Stimulated activated CD8-positive, alpha-beta memory T cell treated with anti-CD3 and anti-CD28 coated beads, Interleukin-12 subunit alpha, Interleukin-12 subunit beta, amount 100 ng/mL, for 1 hour (primary cell): Measurements from ENCODE around the gene ACSS1.

Experiments used
- DNase-seq: peaks from one replicate; pipeline ENCODE4 v3.0.0-alpha.2; 2020; ENCODE audit warnings: low read depth

The ACSS1 gene

DNA sequence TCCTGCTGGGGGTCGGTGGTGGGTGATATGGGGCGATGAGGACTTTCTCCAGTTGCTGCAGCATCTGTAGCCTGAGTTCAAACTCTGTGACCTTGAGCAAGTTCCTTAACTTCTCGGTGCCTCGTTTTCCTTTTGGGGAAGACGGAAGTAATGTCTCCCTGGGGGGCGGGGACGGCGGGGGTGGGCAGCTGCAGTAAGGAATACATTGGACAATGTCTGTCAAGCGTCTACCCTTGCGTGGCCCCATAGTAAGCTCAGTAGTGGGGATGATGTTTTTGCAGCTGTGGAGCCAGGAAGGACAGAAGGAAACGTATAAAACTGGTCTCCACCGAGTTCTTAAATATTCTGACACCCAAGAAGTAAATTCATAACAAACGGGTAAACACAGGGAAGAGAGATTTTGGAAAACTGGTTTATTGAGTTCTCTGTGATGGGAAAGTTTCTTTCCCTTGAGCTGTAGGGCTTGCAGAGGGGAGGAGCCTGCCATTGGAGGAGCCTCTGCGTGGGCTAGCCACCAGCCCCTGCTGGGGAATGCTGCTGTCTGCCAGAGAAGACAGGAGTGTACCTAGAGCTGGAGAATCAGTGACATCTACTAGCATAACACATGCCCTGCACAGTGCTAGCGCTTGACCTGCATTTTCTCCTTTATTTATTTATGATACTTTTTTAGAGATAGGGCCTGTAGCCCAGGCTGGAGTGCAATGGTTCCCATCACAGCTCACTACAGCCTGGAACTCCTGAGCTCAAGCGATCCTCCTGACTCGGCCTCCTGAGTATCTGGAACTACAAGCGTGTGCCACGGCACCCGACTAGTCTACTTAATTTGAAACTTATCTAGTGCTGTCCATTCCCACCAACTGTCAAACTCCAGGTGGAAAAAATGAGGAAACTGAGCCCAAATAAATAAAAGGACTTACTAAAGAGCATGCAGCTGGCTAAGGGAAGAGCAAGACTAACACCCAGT is 1.2 kb upstream of the ACSS1 start:
- no peak for DNase-seq

DNA sequence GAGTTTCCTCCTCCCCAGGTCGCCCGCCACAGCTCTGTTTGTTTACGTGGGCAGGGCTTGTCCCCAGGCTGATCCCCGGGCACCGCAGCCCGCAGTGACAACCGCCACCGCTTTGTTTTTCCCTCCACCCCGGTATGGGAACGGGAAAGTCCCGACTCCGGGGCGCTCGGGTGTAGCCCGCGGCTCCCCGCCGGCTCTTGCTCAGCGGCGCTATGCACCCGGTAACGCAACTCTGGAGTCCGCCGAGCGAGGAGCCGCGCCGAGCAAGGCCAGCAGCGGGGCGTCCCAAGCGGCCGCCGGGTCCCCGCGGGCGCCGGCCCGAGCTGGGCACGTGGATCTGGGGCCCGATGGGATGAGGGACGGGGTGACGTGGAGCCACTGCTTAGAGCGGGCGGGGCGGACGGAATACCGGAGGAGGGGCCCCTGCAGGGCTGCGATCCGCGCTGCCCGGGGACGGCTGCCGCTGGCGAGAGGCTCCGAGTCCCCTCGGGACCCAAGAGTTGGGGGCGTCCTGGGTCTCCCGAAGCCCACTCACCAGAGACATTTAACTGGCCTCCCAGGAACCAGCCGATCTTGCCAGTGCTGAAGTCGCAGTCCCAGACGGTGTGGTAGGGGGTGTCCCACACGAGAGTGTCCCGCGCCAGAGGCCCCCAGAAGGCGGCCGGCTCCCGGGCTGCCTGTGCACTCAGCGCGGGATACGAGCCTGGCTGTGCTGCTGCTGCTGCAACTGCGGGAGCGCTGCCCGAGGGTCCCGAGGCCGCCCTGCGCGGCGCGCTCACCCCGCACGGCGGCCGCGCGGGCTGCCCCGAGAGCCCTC is 497 bp downstream of the ACSS1 start:
- peak; percentile 67 for DNase-seq

DNA sequence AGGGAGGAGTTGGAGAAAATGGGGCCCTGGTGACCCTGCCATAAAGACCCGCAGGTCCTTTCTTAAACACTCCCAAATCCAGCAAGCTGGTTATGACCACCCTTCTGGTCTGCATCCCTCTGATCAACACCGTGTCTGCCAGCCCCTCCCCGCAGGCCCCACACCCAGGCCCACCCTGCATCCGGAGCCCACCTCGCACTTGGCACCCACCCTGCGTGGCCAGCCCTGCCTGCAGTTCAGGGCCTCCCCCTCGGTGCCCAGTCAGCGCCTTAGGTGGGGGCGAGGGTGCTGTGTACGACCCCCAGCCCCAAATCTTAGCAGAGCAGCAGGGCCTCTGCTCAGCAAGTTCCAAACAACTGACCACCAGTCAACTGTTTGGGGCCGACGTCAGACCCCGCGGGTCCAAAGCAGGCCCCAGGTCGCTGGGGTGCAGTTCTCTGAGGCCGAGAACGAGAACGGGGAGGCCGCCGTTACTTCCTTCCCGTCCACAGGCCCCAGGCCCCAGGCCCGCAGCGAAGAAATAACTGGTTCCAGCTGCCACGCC is 1.2 kb downstream of the ACSS1 start:
- no peak for DNase-seq

DNA sequence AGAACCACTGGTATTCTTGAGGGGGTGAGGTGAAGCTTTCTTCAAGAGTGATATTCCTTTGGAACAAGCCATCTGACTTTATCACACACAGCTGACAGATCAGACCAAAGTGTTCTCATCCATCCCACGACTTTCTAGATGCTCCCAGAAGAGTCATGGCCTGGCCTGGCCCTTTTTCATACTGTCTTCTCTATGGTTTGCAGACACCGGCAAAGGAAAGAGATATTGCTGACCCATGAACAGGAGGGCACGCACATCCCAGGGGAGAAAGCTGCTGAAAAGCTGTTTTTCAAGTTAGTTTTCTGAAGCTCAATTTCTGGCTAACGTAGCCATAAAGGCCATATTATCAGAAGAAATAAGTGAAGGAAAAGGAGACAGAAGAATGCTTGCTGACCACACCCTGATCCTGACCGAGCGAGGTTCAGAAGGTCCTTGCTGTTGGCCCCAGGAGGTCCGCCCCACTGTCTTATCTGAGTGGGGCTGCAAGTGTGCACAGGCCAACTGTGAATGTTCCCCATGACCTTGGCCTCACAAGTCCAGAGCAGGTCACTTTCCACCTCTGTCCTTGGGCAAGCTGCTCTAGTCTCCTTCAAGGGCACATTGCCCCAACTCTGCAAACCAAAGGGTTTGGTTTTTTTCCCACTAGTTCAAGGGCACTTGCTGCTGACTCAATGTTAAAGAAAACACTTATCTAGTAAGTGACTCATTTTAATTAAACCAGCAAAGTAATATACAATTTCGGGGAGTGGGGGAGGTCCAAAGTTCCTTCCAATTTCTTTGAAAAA is 2.0 kb downstream of the ACSS1 start:
- DNase-seq = no peak

DNA sequence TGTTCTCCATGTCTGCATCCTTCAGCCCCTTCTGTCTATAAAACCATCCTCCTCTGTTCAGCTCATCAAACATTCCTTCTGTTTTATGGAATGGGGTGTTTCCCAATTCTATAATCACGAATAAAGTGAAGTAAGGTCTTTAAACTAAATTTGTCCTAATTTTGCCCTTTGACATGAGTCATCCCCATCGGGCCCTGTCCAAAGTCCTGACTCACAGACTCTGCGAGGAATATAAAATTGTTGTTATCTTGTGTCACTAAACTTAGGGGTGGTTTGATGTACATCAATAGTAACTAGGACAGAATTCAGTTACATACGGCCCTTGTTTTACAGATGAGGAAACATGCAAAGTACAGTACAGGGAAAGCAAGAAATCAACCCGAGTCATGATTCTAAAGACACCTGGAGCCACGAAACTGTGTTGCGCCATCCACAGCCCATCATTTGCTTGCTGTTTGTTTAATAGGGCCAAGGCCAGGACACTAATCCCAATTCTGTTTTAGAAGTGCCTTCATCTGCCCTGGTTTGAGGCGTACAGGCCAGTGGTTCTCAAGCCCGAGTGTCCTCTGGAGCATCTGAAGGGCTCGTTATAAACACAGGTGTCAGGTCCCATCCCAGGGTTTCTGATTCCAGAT is 2.8 kb downstream of the ACSS1 start:
- DNase-seq = no peak

DNA sequence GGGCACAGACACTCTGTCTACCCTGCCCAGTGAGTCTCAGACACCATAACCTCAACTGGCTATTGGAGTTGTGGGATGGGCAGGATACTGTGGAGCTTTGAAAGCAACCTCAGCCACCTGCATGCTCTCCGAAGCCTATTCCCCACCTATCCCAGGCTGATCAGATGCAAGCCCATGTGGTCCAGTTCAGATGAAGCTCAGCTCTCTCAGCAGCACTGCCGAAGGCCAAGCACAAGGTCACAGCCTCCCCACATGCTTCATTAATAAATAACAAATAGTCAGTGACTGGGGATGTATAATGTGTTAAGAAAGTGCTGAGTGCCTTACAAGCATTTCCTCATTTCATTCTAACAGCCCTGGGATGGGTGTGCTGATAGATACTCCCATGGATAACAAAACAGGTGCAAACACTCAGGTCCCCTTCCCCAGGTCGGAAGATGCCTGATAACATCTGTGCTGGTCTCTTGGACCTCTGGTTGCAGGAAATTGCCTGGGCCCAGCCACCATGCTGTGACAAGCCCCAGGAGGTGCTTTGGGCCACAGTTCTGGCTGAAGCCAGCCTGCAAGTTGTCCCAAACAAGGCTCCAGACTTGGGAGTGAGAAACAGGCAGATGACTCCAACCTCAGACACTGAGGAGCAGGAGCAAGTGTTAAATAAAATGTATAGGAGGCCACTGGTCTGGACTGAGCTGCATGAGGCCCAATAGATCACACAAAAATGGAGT is 3.7 kb downstream of the ACSS1 start:
- no peak for DNase-seq

DNA sequence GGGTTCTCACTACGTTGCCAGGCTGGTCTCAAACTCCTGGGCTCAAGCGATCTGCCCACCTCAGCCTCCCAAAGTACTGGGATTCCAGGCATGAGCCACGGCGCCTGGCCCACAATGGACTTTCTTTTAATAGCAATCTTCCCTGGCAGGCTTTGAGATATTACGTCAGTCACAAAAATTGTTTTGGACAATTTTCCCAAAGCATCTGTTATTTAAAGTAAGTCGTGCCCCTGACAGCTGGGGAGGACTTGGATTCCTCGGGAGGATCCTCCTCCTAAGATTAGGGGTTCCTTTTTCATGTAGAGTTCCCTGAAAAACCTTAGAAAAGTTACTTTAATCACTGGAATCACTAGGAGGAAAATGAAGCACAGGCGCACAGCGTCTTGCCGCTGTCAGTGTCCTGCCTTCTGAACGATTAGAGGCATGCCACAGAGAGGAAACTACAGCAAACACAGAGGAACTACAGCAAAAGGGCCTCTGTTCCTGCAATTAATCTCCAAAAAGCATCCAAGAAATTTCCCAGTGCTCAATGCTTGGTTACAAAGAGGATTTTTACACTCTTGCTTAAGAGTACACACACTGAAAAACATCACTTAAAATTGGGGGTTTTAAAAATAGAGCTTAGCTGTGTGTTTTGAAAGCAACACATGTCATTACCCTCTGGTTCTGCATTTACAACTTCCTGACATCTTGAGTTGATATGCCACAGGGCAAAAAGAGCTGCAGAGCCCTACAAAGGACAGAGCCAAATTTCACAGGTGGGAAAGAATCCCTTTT is 4.5 kb downstream of the ACSS1 start:
- no peak for DNase-seq

DNA sequence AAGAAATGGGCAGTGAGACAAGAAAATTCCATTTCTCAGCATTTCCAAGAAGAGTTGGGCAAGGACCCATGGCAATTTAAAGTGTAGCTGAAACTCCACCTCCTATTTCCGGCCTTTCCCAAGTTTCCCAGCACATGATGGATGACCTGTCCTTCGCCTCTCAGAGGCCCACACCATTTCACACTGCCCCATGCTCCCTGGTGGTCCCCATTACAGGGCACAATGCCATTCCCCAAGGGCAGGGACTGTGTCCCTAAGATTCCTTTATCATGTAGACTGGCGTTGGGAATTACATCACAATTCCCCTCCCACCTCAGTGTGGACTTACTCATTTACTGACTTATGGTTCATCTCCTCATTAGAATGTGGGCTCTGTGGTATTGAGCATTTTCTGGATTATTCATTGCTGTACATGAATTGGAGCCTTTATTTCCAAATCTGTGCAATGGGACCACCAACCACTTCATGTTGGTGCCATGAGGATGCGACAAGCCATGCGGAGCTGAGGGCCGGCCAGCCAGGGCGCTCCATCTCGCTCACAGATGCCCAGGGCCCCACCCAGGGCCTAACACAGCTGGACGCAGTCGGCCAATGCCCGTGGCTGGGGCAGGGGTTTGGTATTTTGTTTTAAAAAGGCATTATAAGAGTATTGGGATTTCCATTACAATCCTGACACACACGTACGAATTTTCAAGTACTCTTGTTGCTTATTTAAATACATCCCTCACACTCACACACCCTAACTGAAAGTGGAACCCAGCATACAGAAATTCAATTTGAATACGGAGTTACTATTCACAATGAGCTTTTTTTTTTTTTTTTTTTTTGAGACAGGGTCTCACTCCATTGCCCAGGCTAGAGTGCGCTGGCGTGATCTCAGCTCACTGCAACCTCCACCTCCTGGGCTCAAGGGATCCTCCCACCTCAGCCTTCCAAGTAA is 5.4 kb downstream of the ACSS1 start:
- DNase-seq = no peak

DNA sequence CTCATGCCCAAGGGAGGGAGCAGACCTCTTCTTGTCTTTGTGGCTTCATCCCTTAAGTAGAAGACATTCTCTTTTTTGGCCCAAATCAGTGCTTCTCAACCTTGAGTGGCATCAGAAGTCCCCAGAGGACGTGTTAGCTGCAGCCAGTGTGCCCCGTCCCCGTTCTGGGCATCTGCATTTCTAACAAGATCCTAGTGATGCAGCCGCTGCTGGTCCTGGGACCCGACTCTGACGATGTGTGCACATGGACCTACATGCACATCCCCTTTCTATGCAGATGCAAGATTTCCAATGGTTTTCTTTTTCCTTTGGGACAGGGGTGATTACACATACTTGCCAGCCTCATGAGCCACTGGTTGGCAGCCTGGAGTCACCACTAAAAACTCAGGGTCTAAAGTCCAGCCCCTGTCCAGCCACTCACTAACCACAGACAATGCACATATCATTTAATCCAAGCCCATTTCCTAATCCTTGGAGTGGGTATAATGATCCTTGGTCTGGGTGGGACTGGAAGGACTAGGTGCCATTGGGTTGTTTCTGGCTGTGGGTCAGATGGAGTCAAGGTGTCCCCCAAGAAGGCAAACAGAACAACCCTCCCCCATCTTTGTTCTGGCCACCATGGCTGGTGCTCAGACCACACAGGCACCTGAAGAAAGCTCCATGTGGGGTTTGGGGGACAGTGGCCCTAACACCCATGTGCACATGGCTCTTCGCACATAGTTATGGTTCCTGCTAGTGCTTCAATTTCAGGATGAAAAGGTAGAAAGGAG is 6.4 kb downstream of the ACSS1 start:
- DNase-seq = no peak

DNA sequence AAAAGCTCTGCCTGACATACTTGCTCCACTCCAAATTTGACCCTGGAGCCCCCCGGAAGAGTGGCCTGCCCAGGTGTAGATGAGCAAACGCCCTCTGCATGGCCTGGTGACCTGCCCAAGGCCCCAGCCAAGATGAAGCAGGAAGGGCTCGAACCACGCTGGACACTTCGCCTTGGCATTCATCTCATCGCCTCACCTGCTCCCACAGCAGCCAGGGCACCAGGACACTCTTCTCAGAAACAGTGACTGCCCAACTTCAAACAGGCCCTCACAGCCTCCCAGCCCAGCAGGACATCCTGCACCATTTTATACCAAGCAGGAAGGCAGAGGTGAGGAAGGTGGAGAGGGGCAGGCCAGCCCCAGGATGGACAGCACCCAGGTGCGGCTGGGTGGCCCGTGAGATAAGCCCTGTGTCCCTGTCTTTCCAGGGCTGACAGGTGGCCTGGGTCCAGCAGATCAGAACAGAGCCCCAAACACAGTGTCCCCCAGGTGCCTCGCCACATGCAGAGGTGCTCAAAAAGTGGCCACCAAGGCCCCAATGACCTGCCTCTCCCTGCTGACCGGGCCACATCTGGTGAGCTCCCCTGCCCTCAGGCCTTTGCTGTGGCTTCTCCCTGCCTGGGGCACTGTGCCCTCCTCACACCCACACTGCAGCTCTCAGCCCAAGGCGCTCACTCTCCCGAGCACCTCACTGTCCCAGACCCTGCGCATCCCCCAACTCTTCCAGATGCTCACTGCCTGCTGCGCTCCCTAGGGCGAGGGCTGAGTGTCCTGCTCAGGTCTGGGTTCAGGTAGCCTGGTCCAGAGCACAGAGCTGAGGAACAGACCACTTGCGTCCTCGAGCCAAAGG is 7.2 kb downstream of the ACSS1 start:
- no peak for DNase-seq

DNA sequence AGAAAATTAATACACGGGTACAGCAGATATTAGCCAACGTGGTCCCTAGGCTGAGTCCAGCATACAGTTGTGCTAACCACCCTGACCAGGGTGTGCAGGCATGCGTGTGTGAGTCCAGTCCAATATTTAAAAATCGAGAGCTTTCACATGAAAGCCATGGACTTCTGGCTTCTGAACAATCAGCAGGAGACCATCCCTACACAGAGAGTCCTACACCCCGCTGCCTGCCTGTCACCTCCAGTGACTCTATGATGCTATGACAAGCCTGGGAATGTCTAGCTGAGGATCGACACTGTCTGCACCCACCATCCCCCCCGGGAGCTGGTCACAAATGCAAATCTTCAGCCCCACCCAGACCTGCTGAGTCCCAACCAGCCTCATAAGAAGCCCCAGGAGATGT is 7.9 kb downstream of the ACSS1 start:
- DNase-seq = no peak

DNA sequence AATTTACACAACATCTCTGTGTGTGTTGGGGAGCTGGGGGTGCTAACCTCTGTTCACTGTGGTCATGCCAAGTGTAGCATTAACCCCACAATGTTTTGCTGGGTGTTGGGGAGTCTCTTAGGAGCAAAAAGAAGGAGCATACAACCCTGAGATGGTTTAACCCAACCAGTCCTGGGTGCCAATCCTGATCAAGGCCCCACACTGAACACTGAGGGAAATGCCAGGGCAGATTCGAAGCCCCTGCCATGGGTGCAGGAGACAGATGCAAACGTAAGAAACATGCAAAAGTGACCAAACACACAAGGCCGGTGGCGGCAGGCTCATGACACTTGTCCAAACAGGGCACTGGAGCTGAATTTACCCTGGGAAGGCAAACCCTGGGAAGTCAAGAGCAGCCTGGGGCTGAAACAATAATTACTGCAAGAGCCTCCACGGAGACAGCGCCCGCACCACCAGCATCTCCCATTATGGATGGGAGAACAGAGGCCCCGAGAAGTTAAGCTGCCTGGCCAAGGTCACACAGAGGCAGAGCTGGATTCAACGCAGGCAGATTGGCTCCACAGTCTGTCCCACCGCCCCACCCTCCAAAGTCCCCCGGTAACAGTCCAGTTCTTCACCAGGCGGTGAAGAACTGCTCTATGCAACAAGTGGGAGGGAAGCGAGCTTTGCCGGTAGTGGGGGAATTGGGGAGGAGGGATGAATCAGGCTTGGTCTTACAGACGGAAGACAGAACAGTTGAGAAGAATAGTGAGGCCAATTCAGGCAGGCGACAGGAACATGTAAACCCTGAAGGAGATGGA is 8.5 kb downstream of the ACSS1 start:
- DNase-seq = no peak

DNA sequence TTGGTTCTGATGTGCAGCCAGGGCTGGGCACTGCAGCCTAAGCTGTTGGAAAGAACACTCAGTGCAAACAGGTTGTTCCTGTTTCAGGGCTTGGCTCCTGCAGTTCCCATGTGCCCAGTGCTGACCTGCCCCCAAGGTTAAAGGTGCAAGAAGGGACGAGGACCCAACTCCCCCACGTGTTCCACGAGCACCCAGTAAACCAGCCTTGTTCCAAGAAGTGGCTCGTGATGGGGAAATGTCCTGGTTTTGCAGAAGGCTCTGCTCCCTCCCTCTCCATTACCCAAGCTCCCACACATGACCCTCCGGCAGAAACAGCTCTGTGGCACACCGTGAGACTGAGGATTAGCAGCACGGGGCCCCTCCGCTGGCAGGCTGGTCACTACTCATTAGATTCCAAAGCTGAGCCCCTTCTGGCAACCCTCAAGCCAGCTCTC is 9.4 kb downstream of the ACSS1 start:
- DNase-seq = no peak

DNA sequence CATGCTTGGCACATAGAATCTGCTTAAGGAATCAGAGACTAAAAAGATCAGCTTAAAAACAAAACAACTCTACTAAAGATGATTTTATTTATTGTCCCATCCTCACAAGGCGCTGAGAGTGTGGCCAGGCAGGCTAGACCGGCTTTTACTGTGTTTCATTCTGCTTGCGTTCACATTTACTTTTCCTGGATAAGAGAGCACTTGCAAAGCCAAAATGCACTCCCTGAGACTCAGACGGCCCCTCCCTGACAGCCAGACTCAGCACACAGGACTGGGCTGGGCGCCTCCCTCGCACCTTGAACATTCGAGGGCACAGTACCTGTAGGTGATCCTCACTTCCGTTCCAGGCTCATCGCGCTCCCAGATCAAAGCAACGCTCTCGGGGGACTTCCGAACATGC is 10.2 kb downstream of the ACSS1 start:
- no peak for DNase-seq

DNA sequence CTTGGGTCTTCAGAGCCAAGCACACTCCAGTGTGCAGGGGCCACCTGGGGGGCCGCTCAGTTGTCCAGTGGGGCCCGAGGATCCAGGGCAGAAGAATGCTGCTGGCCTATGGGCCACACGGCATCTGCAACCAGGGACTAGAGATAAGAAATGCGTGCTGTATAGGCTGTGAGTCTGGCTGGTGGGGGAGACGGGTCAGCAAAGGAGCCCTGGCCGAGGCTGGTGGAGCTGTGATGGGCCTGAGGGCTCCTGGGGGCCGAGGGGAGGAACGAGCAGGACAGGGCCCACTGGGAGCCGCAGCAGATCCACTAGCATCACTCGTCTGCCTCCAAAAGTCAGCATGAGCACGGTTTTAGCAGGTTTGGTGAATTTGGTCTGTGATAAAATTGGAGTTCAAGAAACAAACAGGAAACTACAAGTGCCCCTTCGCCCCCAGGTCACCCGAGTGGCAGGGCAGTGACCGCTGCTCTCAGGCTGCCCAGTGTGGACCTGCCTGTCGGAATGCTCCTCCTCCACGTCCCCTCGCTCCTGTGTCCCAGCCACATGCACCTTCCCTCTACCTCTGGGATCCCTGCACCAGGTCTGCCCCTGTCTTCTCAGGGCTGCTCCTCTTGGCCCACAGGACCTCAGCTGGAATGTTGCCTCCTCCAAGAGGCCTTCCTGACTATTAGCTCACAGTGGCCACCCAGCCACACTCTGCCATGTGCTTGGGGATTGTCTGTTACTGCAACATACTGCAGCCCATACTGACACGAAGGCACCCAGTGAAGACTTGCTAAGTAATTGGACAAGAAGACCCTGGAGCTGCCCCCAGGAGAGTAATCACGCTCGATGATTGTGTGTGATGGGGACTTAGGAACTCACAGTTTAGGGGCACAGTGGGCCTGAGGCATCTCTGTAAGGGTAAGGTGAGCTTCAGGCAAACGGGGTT is 10.9 kb downstream of the ACSS1 start:
- no peak for DNase-seq
